Upper lobe of right lung (tissue), 1 donor: ENCODE results near the gene TDRD12. TPM values are rescaled to one million over a fixed set of nuclear protein-coding genes. Genes with fewer than 3 reads are reported as not detected.
"Not testable (repeated sequence)": the region's sequence is repeated elsewhere in the genome, so short reads cannot be mapped to it uniquely, and the experiment has no call there.

ENCODE experiments used
- ATAC-seq: fragments of 200-7000 bp; cut with Tn5 transposase; one replicate; pipeline ENCODE4 v1.9.1; 2020; ENCODE audit warnings: mild to moderate bottlenecking, moderate library complexity
- DNase-seq: peaks from one replicate; pipeline ENCODE4 v3.0.0-alpha.2; 2020
- H3K27ac ChIP-seq: fragments of 200-600 bp; one replicate; pipeline ENCODE4 v1.8.0; 2022
- H3K27me3 ChIP-seq: fragments of 200-600 bp; one replicate; pipeline ENCODE4 v1.8.0; 2022; ENCODE audit warnings: mild to moderate bottlenecking
- H3K36me3 ChIP-seq: fragments of 200-600 bp; one replicate; pipeline ENCODE4 v1.8.0; 2022
- H3K4me1 ChIP-seq: fragments of 200-600 bp; one replicate; pipeline ENCODE4 v1.8.0; 2022
- H3K4me3 ChIP-seq: fragments of 200-600 bp; one replicate; pipeline ENCODE4 v1.8.0; 2022; ENCODE audit warnings: mild to moderate bottlenecking
- H3K9me3 ChIP-seq: fragments of 200-600 bp; one replicate; pipeline ENCODE4 v1.8.0; 2022
- CTCF ChIP-seq: fragments of 200-600 bp; IDR thresholded peaks from one replicate; pipeline ENCODE4 v1.8.0; 2022; ENCODE audit warnings: antibody characterized with exemption
- intact Hi-C: fragments of 100-400 bp; cut with DNase I; formaldehyde crosslinking; loops from one replicate; pipeline ENCODE4 v1.11.0; 2022
- total RNA-seq: library from RNA; stranded (reverse); fragmentation: NEBNext Ultra II Directional; extraction: Animal tissue kit (Norgen Biotek cat#: 25700); gene quantifications from one replicate; pipeline ENCODE4 v1.2.1, GENCODE V29; 2021
- donor health status: DM: no; HTN: yes; CAD: no; lungs with severe emphysema.

Gene TDRD12
- total RNA-seq, 1 donor from 2014 or later, result not detected

- no peaks in the 10 kb centered on the region for H3K9me3 ChIP-seq
- H3K4me1 ChIP-seq, result no peaks in the 10 kb centered on the region
- DNase-seq (no peak), ATAC-seq (no peak)
- no peaks in the 10 kb centered on the region for H3K36me3 ChIP-seq
- no peak overlapping the region for H3K27ac ChIP-seq
- intact Hi-C loops, result no loop called here
- no peak overlapping the region for H3K4me3 ChIP-seq
- peaks cover 3% of the 10 kb centered on the region for H3K27me3 ChIP-seq
- no peak for TF ChIP-seq CTCF
Measured at GRCh38 chr19:32828139-32828538, 108.6 kb downstream of the TDRD12 start.

GRCh38 chr19:32828643-32829344, 109.2 kb downstream of the TDRD12 start:
- Histone ChIP-seq H3K27me3 (peaks cover under 1% of the 10 kb centered on the region), H3K9me3 (no peaks in the 10 kb centered on the region), H3K27ac (no peak overlapping the region), H3K36me3 (no peaks in the 10 kb centered on the region), H3K4me3 (no peak overlapping the region), H3K4me1 (no peaks in the 10 kb centered on the region)
- TF ChIP-seq CTCF, result no peak
- intact Hi-C loops, result no loop called here
- ATAC-seq (no peak), DNase-seq (no peak)

GRCh38 chr19:32829345-32829896, 109.9 kb downstream of the TDRD12 start:
- no peaks in the 10 kb centered on the region for H3K36me3 ChIP-seq
- no peak overlapping the region for H3K27ac ChIP-seq
- H3K9me3 ChIP-seq, result no peaks in the 10 kb centered on the region
- H3K4me3 ChIP-seq, result no peak overlapping the region
- H3K4me1 ChIP-seq, result no peaks in the 10 kb centered on the region
- no peaks in the 10 kb centered on the region for H3K27me3 ChIP-seq
- ATAC-seq (no peak), DNase-seq (no peak)
- TF ChIP-seq CTCF, result no peak
- intact Hi-C loops, result no loop called here

GRCh38 chr19:32830231-32831014, 110.9 kb downstream of the TDRD12 start:
- ATAC-seq (no peak), DNase-seq (no peak)
- intact Hi-C loops, result no loop called here
- Histone ChIP-seq H3K27me3 (no peaks in the 10 kb centered on the region), H3K27ac (no peak overlapping the region), H3K9me3 (no peaks in the 10 kb centered on the region), H3K36me3 (no peaks in the 10 kb centered on the region), H3K4me3 (no peak overlapping the region), H3K4me1 (no peaks in the 10 kb centered on the region)
- no peak for TF ChIP-seq CTCF

- no peak for ATAC-seq
Measured at GRCh38 chr19:32831611-32832010, 112.0 kb downstream of the TDRD12 start.

GRCh38 chr19:32832094-32832493, 112.5 kb downstream of the TDRD12 start:
- H3K9me3 ChIP-seq, intact Hi-C loops, DNase-seq, H3K4me1 ChIP-seq, ATAC-seq, H3K36me3 ChIP-seq, H3K27ac ChIP-seq, H3K4me3 ChIP-seq, H3K27me3 ChIP-seq: not testable (repeated sequence)

More at GRCh38 chr19:32831611-32832010, 112.0 kb downstream of the TDRD12 start:
- H3K36me3 ChIP-seq, result no peaks in the 10 kb centered on the region
- intact Hi-C loops, result no loop called here
- no peak overlapping the region for H3K27ac ChIP-seq
- no peaks in the 10 kb centered on the region for H3K27me3 ChIP-seq
- H3K4me3 ChIP-seq, result no peak overlapping the region
- no peaks in the 10 kb centered on the region for H3K4me1 ChIP-seq
- no peak for TF ChIP-seq CTCF
- no peak for DNase-seq
- H3K9me3 ChIP-seq, result no peaks in the 10 kb centered on the region

GRCh38 chr19:32832825-32833224, 113.3 kb downstream of the TDRD12 start:
- H3K27ac ChIP-seq, DNase-seq, H3K36me3 ChIP-seq, ATAC-seq, H3K9me3 ChIP-seq, H3K27me3 ChIP-seq, intact Hi-C loops, H3K4me3 ChIP-seq, H3K4me1 ChIP-seq: not testable (repeated sequence)

GRCh38 chr19:32833388-32833787, 113.8 kb downstream of the TDRD12 start:
- H3K27ac ChIP-seq, H3K9me3 ChIP-seq, H3K36me3 ChIP-seq, H3K27me3 ChIP-seq, H3K4me3 ChIP-seq, ATAC-seq, DNase-seq, H3K4me1 ChIP-seq, intact Hi-C loops: not testable (repeated sequence)
